ENCODE data around the gene HJV.

The HJV gene

GRCh38 chr1:146021050-146021445 lies 487 bp downstream of the HJV start:
- DNase-seq: no peak

GRCh38 chr1:146020058-146021049 lies 1.2 kb downstream of the HJV start:
- DNase-seq: no peak

GRCh38 chr1:146019231-146020057 lies 2.1 kb downstream of the HJV start:
- no peak for DNase-seq

- DNase-seq: no peak
These were observed 4.6 kb downstream of the HJV start for GRCh38 chr1:146016891-146017290.

GRCh38 chr1:146013559-146013922 lies 8.0 kb downstream of the HJV start:
- no peak for DNase-seq

GRCh38 chr1:146012703-146013558 lies 8.6 kb downstream of the HJV start:
- DNase-seq: peak; percentile 59

GRCh38 chr1:146010126-146010738 lies 11.3 kb downstream of the HJV start:
- DNase-seq: no peak

- no peak for DNase-seq
These were observed 13.9 kb downstream of the HJV start for GRCh38 chr1:146007489-146008133.

- DNase-seq: no peak
These were observed 19.8 kb downstream of the HJV start for GRCh38 chr1:146001709-146002108.

- peak; percentile 81 for DNase-seq
These were observed 22.1 kb downstream of the HJV start for GRCh38 chr1:145999321-146000024.

- DNase-seq: no peak
These were observed 23.9 kb downstream of the HJV start for GRCh38 chr1:145997718-145998023.

- no peak for DNase-seq
These were observed 24.4 kb downstream of the HJV start for GRCh38 chr1:145997016-145997717.

GRCh38 chr1:145996433-145997015 lies 25.0 kb downstream of the HJV start, which contains the start of gene TXNIP:
TXNIP (minus strand) TSS chr1:145996579; CDS start chr1:145996266, 313 bp downstream.
- DNase-seq: peak; percentile 95

- no peak for DNase-seq
These were observed 25.5 kb downstream of the HJV start for GRCh38 chr1:145995964-145996432.

GRCh38 chr1:145995148-145995881 lies 26.2 kb downstream of the HJV start:
- DNase-seq: no peak

GRCh38 chr1:145994391-145995120 lies 27.0 kb downstream of the HJV start:
- DNase-seq: no peak

GRCh38 chr1:145993618-145994390 lies 27.7 kb downstream of the HJV start:
- no peak for DNase-seq

Data from DMS79 (cell line).